Umbilical cord (tissue), 2 donors: ENCODE data around the gene SLC3A2. TPM values are rescaled to one million over a fixed set of nuclear protein-coding genes. Genes with fewer than 3 reads are reported as not detected.
"Not testable (repeated sequence)": the region's sequence is repeated elsewhere in the genome, so short reads cannot be mapped to it uniquely, and the experiment has no call there.

Experiments
- DNase-seq: peaks from one replicate; pipeline ENCODE4 v3.0.0-alpha.2; 2015; ENCODE audit warnings: low spot score
- total RNA-seq: library from RNA; depleted of rRNA; stranded (reverse); fragments of >200 nt; gene quantifications from one replicate; pipeline ENCODE4 v1.2.3, GENCODE V29; 2014; ENCODE audit warnings: low replicate concordance; ENCODE audit not compliant: insufficient read depth

Gene SLC3A2
- total RNA-seq, 1 donor from 2014 or later, result 77.0 TPM

DNA sequence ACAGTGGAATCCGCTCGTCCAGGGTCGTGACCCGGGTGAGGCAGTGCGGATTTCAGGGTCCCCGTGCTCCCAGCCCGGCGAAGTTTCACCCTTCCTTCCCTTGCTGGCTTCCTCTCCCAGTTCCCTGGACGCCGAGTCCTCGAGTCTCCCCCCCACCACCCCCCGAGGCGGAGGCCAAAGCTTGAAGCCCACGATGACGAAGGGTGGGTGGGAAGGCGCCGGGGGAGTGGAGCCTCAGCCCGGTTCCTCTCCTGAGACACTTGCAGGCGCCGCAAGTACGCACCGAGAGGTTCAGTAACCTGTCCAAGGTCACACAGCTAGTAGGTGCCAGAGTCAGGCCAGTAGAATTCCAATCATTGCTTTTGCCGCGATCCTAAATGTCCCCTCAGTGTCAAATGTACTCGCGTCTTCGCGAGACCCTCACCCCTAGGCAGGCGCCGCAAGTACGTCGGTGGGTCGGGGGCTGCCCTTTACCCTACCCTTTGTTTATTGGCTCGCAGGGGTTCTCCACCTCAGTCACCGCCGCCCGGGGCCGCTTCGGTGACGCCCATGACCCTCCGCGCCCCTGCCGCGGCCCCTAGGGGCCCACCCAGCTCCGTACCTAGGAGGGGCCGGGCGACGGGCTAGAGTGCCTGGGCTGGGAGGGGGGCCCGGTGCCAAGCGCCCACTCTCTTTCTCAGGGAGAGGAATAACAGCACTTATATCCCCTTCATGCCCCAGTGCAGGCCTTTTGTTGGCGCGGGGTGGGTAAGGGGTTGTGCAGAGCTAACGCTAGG, 46.2 kb downstream of the SLC3A2 start:
- no peak for DNase-seq

DNA sequence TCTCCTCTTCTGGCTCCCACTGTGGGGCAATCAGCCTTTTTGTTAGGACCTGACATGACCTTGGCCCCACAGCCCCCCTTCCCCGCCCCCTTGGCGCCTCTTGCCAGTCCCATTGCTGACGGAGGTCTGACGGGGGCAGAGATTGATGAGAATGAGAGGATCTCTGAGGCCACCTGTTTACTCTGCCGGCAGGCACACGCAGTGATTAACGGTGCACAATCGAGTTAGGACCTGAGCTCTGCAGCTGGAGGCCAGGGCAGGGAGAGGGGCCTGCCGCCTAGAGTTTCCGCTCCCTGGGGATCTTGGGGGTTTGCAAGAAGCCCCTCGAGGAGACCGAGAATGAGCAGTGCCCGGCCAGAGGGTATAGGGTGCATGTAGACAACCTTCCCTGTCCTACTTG, 47.3 kb downstream of the SLC3A2 start:
- DNase-seq, result no peak

DNA sequence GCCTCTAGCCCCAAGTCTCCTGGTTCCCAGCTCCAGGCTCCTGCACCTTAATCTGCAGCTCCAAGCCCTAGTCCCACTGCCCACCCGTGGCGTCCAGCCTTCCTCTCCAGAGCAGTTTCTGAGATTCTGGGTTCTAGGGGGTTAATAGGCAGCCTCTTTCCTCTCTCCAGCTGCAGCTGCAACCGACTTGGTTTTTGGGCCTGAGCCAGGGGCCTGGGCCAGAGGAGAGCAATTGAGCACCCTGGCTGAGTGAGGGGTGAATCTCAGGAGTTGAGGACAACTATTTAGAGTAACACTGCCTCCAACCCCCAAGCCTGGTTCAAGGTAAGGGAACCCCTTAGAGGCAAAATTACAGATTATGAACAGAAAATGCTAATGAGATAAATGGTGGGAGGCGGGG, 49.5 kb downstream of the SLC3A2 start:
- DNase-seq, result no peak

DNA sequence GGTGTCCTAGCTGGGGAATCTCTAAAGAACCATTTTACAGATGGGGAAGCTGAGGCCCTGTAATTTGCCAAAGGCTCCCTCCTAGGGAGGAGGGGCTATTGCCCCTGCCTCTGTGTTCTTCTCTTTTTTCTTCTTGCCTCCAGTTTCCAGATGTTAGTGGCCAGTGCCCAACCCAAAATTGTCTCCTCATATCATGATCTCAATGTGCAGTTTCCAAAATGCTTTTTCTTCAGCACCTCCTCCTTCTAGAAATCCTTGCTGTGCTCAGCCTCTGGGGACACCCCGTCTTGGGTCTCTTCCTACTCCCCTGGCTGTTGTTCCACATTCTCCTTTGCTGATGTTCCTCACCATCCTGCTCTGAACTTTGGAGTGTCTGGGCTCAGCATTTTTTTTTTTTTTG, 50.0 kb downstream of the SLC3A2 start:
- no peak for DNase-seq

DNA sequence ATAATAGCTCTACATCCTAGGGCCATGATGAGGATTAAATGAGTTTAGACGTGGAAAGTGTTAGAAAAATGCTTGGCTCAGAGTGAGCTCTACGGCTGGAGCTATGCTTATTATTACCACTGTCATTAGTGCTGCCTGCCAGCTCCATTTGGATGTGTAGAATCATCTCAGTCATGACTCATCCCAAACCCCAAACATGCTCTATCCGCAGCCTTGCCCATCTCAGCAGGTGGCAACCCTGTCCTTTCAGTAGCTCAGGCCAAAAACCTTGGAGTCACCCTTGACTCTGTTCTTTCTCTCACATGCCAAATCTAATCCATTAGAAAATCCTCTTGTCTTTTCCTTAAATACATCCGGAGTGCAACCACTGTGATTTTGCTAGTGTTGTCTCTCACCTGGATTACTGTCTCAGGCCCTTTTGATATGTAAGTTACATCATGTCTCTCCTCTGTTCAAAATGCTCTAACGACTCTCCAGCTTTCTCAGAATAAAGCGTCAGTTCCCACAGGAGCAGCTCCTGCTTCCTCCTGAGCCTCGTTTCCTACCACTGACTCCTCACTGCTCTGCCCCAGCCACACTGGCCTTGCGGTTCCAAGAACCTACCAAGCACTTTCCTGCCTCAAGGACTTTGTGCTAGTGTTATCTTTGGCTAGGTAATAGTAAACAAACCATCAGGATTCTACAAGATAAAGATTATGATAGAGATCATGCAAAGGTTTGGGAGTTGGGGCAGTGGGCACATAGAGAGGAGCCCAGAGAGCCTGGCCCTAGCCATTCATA, 51.0 kb downstream of the SLC3A2 start:
- no peak for DNase-seq

DNA sequence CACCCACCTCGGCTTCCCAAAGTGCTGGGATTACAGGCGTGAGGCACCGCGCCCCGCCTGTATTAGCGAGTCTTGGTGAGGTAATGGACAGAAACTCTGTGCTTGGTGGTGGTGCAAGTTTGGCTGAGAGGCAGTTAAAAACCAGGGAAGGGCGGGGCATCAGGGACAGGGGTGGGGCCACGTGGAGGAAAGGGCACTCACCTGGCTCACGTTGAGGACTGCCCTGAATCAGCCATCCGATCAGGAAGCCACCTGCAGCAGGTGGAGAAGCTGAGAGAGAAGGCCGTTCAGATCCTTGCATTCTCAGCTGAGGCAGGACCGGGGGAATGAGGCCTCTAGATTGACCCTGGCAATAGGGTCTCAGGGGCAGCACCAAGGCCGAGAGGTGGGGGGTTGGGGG, 52.6 kb downstream of the SLC3A2 start:
- DNase-seq, result no peak

DNA sequence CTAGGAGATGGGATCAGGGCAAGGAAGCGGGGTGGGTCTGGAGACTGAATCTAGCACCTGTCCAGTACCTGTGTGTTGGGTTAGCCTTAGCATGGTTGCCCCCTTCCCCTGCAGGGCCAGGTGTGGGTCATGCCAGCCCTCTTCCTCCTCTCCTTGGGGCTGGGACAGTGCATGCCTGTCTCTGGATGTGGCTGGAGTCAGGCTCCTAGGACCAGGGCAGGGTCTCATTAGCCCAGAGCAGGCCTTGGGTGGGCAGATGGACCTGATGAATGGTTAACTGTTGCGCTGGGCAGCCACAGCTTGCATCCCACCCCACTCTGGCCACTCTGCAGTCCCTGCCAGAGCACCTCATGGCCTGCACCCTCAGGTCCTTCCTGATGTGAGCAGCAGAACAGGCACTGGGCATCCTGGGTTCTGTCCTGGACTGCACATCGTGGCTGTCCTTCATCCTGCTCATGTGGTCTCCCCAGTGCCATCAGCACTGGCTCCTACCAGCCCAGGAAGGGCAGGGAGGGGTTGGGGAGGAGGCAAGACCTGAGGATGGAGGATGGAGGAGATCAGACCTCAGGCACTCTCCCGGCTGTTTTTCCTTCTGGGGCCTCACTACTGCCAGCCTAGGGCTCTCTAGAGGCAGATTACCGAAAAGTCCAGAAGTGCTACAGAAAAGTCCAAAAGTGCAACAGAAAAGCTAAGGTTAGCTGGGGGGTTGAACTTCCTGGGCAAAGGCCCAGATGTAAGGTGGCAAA, 53.2 kb downstream of the SLC3A2 start:
- DNase-seq, result no peak

DNA sequence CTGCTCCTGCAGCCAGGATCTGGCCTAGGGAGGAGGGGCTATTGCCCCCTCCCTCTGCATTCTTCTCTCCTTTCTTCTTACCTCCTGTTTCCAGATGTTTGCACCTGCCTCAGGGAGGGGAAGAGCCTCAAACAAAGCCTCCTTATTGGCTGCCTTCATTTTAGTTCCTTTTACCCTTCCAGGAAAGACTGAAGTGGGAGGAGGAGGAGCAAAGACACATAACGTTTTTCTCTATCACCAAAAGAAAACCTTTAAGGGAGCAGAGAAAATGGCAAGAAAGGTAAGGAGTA, 53.7 kb downstream of the SLC3A2 start:
- DNase-seq, result no peak

DNA sequence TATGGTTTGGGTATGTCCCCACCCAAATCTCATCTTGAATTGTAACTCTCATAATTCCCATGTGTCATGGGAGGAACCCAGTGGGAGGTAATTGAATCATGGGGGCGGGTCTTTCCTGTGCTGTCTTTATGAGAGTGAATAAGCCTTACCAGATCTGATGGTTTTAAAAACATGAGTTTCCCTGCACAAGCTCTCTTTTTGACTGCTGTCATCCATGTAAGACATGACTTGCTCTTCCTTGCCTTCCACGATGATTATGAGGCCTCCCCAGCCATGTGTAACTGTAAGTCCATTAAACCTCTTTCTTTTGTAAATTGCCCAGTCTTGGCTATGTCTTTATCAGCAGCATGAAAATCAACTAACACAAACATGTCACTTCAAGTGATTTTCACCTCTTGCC, 56.8 kb downstream of the SLC3A2 start:
- DNase-seq, result not testable (repeated sequence)

Other genes with a start within 250 kb of the SLC3A2 start
- 96.8 TPM for gene GANAB, start 234.3 kb upstream of the SLC3A2 start, total RNA-seq
- gene INTS5, start 227.6 kb upstream of the SLC3A2 start, total RNA-seq, result 11.3 TPM
- gene C11orf98, start 215.7 kb upstream of the SLC3A2 start, total RNA-seq, result 14.2 TPM
- gene CSKMT, start 215.6 kb upstream of the SLC3A2 start, total RNA-seq, result 3.1 TPM
- 2.9 TPM for gene UQCC3, start 209.2 kb upstream of the SLC3A2 start, total RNA-seq
- gene LBHD1, start 208.6 kb upstream of the SLC3A2 start, total RNA-seq, result 0.72 TPM
- gene UBXN1, start 201.8 kb upstream of the SLC3A2 start, total RNA-seq, result 98.0 TPM
- 3.1 TPM for gene LRRN4CL, start 191.4 kb upstream of the SLC3A2 start, total RNA-seq
- gene BSCL2, start 173.5 kb upstream of the SLC3A2 start, total RNA-seq, result 6.3 TPM
- not detected for gene GNG3, start 173.2 kb upstream of the SLC3A2 start, total RNA-seq
- gene HNRNPUL2, start 153.4 kb upstream of the SLC3A2 start, total RNA-seq, result 13.5 TPM
- 27.0 TPM for gene TTC9C, start 152.4 kb upstream of the SLC3A2 start, total RNA-seq
- gene ZBTB3, start 126.7 kb upstream of the SLC3A2 start, total RNA-seq, result 6.5 TPM
- 24.6 TPM for gene POLR2G, start 119.3 kb upstream of the SLC3A2 start, total RNA-seq
- 10.1 TPM for gene TAF6L, start 109.5 kb upstream of the SLC3A2 start, total RNA-seq
- gene TMEM179B, start 93.5 kb upstream of the SLC3A2 start, total RNA-seq, result 11.1 TPM
- 33.5 TPM for gene TMEM223, start 88.9 kb upstream of the SLC3A2 start, total RNA-seq
- gene NXF1, start 75.5 kb upstream of the SLC3A2 start, total RNA-seq, result 22.6 TPM
- 44.3 TPM for gene STX5, start 48.8 kb upstream of the SLC3A2 start, total RNA-seq
- gene TEX54, start 48.1 kb upstream of the SLC3A2 start, total RNA-seq, result not detected
- gene WDR74, start 41.3 kb upstream of the SLC3A2 start, total RNA-seq, result 44.3 TPM
- gene CHRM1, start 40.5 kb downstream of the SLC3A2 start, total RNA-seq, result 2.4 TPM
- gene SLC22A6, start 104.1 kb downstream of the SLC3A2 start, total RNA-seq, result not detected
- 0.72 TPM for gene SLC22A8, start 134.9 kb downstream of the SLC3A2 start, total RNA-seq